ENCODE measurements around the gene SENP7. TPM values are rescaled to one million over a fixed set of nuclear protein-coding genes. Genes with fewer than 3 reads are reported as not detected.

The SENP7 gene
- total RNA-seq, 1 donor from 2014 or later = 112 TPM

GRCh38 chr3:101509281-101509680, 3.7 kb downstream of the SENP7 start:
- Mint-ChIP-seq H3K9me3 (ENCODE audit: unreplicated experiment) (peaks cover 11% of the 10 kb centered on the region), H3K4me1 (ENCODE audit: low read depth, unreplicated experiment) (peaks cover 10% of the 10 kb centered on the region), H3K27me3 (ENCODE audit: unreplicated experiment) (peaks cover 8% of the 10 kb centered on the region), H3K27ac (ENCODE audit: unreplicated experiment) (no peak overlapping the region), H3K4me3 (ENCODE audit: unreplicated experiment) (peak overlapping the region; percentile 49), H3K36me3 (ENCODE audit: unreplicated experiment) (no peaks in the 10 kb centered on the region)
- no peak for TF ChIP-seq CTCF (IDR thresholded peaks at IDR 0.05; ENCODE audit: partially characterized antibody, unreplicated experiment)
- DNase-seq = no peak

- no peak for DNase-seq
- peaks cover 10% of the 10 kb centered on the region for H3K36me3 Mint-ChIP-seq (ENCODE audit: unreplicated experiment)
- H3K27ac Mint-ChIP-seq (ENCODE audit: unreplicated experiment) = no peak overlapping the region
- no peak overlapping the region for H3K4me3 Mint-ChIP-seq (ENCODE audit: unreplicated experiment)
- TF ChIP-seq CTCF (IDR thresholded peaks at IDR 0.05; ENCODE audit: partially characterized antibody, unreplicated experiment) = no peak
- no peaks in the 10 kb centered on the region for H3K4me1 Mint-ChIP-seq (ENCODE audit: low read depth, unreplicated experiment)
- H3K9me3 Mint-ChIP-seq (ENCODE audit: unreplicated experiment) = peaks cover 2% of the 10 kb centered on the region
- H3K27me3 Mint-ChIP-seq (ENCODE audit: unreplicated experiment) = no peaks in the 10 kb centered on the region
Measured at GRCh38 chr3:101501783-101502182, 11.2 kb downstream of the SENP7 start.

- Mint-ChIP-seq H3K36me3 (ENCODE audit: unreplicated experiment) (peaks cover 10% of the 10 kb centered on the region), H3K27ac (ENCODE audit: unreplicated experiment) (no peak overlapping the region), H3K4me3 (ENCODE audit: unreplicated experiment) (no peak overlapping the region), H3K9me3 (ENCODE audit: unreplicated experiment) (peaks cover 5% of the 10 kb centered on the region), H3K4me1 (ENCODE audit: low read depth, unreplicated experiment) (peaks cover 5% of the 10 kb centered on the region), H3K27me3 (ENCODE audit: unreplicated experiment) (peaks cover 1% of the 10 kb centered on the region)
- no peak for DNase-seq
- TF ChIP-seq CTCF (IDR thresholded peaks at IDR 0.05; ENCODE audit: partially characterized antibody, unreplicated experiment) = no peak
Measured at GRCh38 chr3:101500208-101500607, 12.8 kb downstream of the SENP7 start.

- no peak for TF ChIP-seq CTCF (IDR thresholded peaks at IDR 0.05; ENCODE audit: partially characterized antibody, unreplicated experiment)
- no peak overlapping the region for H3K4me3 Mint-ChIP-seq (ENCODE audit: unreplicated experiment)
Measured at GRCh38 chr3:101497803-101498202, 15.2 kb downstream of the SENP7 start.

GRCh38 chr3:101495552-101495951, 17.5 kb downstream of the SENP7 start:
- peak; percentile 35 for DNase-seq
- Mint-ChIP-seq H3K36me3 (ENCODE audit: unreplicated experiment) (peaks cover 20% of the 10 kb centered on the region), H3K27ac (ENCODE audit: unreplicated experiment) (peak overlapping the region; percentile 96), H3K4me3 (ENCODE audit: unreplicated experiment) (peak overlapping the region; percentile 30), H3K9me3 (ENCODE audit: unreplicated experiment) (peaks cover 3% of the 10 kb centered on the region), H3K27me3 (ENCODE audit: unreplicated experiment) (peaks cover 3% of the 10 kb centered on the region), H3K4me1 (ENCODE audit: low read depth, unreplicated experiment) (peaks cover 15% of the 10 kb centered on the region)
- TF ChIP-seq CTCF (IDR thresholded peaks at IDR 0.05; ENCODE audit: partially characterized antibody, unreplicated experiment) = no peak

More at GRCh38 chr3:101497803-101498202, 15.2 kb downstream of the SENP7 start:
- peaks cover 3% of the 10 kb centered on the region for H3K27me3 Mint-ChIP-seq (ENCODE audit: unreplicated experiment)
- H3K4me1 Mint-ChIP-seq (ENCODE audit: low read depth, unreplicated experiment) = peaks cover 15% of the 10 kb centered on the region
- DNase-seq = no peak
- peaks cover 5% of the 10 kb centered on the region for H3K9me3 Mint-ChIP-seq (ENCODE audit: unreplicated experiment)
- peaks cover 14% of the 10 kb centered on the region for H3K36me3 Mint-ChIP-seq (ENCODE audit: unreplicated experiment)
- H3K27ac Mint-ChIP-seq (ENCODE audit: unreplicated experiment) = no peak overlapping the region

Measured in glutamatergic neuron (in vitro differentiated cells).